A549 (cell line): ENCODE data around the gene ARID1B. TPM values are rescaled to one million over a fixed set of nuclear protein-coding genes. Genes with fewer than 3 reads are reported as not detected.

Experiments used
- ATAC-seq, 2 experiments: fragments of 200-7000 bp in 1 of 2; fragments of >200 bp in 1 of 2; cut with Nextera tagmentation in 1 of 2; cut with Tn5 transposase in 1 of 2; 3 replicates each; pipeline versions ENCODE4 v1.8.0 to v1.9.1; 2018 to 2020; ENCODE audit warnings: mild to moderate bottlenecking in 1 of 2, moderate library complexity in 1 of 2
- CTCF ChIA-PET: fragments of 300-600 bp; sonication (Branson Sonifier 250); formaldehyde crosslinking; extraction: SDS; loops from one replicate; lab custom pipeline; 2021; ENCODE audit warnings: antibody characterized with exemption, inconsistent platforms; lab: Yijun Ruan, JAX
- POLR2A ChIA-PET: fragments of 350-600 bp; formaldehyde crosslinking; extraction: SDS; loops from one replicate; lab custom pipeline; 2021; ENCODE audit warnings: antibody characterized with exemption, inconsistent platforms; lab: Yijun Ruan, JAX
- DNase-seq, 2 experiments: peaks; one replicate each; pipeline versions ENCODE4 v3.0.0 to v3.0.0-alpha.2; 2011 to 2016; ENCODE audit warnings: low read depth in 1 of 2, low spot score in 1 of 2
- FAIRE-seq: peaks from 2 replicates; lab custom pipeline; 2011; peaks lifted over from hg19 to GRCh38; lab: Jason Lieb, UNC
- H3K27ac ChIP-seq, 2 experiments: fragments of >200 bp; sonication (Bioruptor Twin); formaldehyde crosslinking; 3 replicates each; pipeline ENCODE4 v1.5.1; 2016 to 2017
- H3K4me1 ChIP-seq: fragments of >200 bp; sonication (Bioruptor Twin); formaldehyde crosslinking; 3 replicates; pipeline ENCODE4 v1.6.1; 2016
- H3K4me2 ChIP-seq: fragments of >200 bp; sonication (Bioruptor Twin); formaldehyde crosslinking; 3 replicates; pipeline ENCODE4 v1.6.1; 2016
- H3K4me3 ChIP-seq: fragments of >200 bp; sonication (Bioruptor Twin); formaldehyde crosslinking; 3 replicates; pipeline ENCODE4 v1.5.1; 2016
- H3K9me3 ChIP-seq: fragments of >200 bp; sonication (Bioruptor Twin); formaldehyde crosslinking; 3 replicates; pipeline ENCODE4 v1.6.1; 2016
- CBX2 ChIP-seq: fragments of 200-600 bp; sonication (generic); IDR thresholded peaks from 2 replicates; pipeline ENCODE4 v1.6.1; 2016; ENCODE audit warnings: low read depth, mild to moderate bottlenecking, borderline replicate concordance
- CEBPB ChIP-seq, 2 experiments: fragments of >200 bp in 1 of 2; sonication (Bioruptor Twin) in 1 of 2; formaldehyde crosslinking in 1 of 2; IDR thresholded peaks; 2 replicates each; pipeline ENCODE4 v1.6.1; 2012 to 2016
- CHD2 ChIP-seq: fragments of 150-350 bp; IDR thresholded peaks from 2 replicates; pipeline ENCODE4 v1.6.1; 2014; ENCODE audit warnings: low read length; ENCODE audit not compliant: partially characterized antibody
- CHD4 ChIP-seq: fragments of 200-600 bp; sonication (generic); IDR thresholded peaks from 2 replicates; pipeline ENCODE4 v1.6.1; 2016; ENCODE audit warnings: antibody characterized with exemption, mild to moderate bottlenecking, borderline replicate concordance
- EP300 ChIP-seq, 2 experiments: fragments of >200 bp; sonication (Bioruptor Twin); formaldehyde crosslinking; IDR thresholded peaks; 2 replicates in 1 of 2; 3 replicates in 1 of 2; pipeline ENCODE4 v1.6.1; 2016 to 2017
- GATA3 ChIP-seq: IDR thresholded peaks from 2 replicates; pipeline ENCODE4 v1.6.1; 2012; ENCODE audit warnings: borderline replicate concordance
- HEYL ChIP-seq: fragments of 250-450 bp; sonication (Bioruptor Pico); IDR thresholded peaks from 2 replicates; pipeline ENCODE4 v1.8.0; 2021; ENCODE audit warnings: mild to moderate bottlenecking, moderate library complexity
- MAZ ChIP-seq: fragments of 150-350 bp; IDR thresholded peaks from 2 replicates; pipeline ENCODE4 v1.6.1; 2014; ENCODE audit warnings: antibody characterized with exemption, low read depth, low read length, borderline replicate concordance
- MYC ChIP-seq: IDR thresholded peaks from 2 replicates; pipeline ENCODE4 v1.6.1; 2012; ENCODE audit warnings: mild to moderate bottlenecking, inconsistent platforms, low read length, improper control_type of control experiment, borderline replicate concordance
- PHF8 ChIP-seq: fragments of 200-600 bp; sonication (generic); IDR thresholded peaks from 2 replicates; pipeline ENCODE4 v1.6.1; 2016; ENCODE audit warnings: low read depth, mild to moderate bottlenecking, antibody characterized with exemption, moderate library complexity, borderline replicate concordance
- RAD21 ChIP-seq, 2 experiments: fragments of >200 bp in 1 of 2; sonication (Bioruptor Twin) in 1 of 2; formaldehyde crosslinking in 1 of 2; IDR thresholded peaks in 1 of 2; conservative IDR thresholded peaks in 1 of 2; 2 replicates in 1 of 2; 3 replicates in 1 of 2; pipeline ENCODE4 v1.6.1; 2012 to 2018; ENCODE audit warnings: inconsistent platforms in 1 of 2
- RARB ChIP-seq: fragments of 250-450 bp; sonication (Bioruptor Pico); IDR thresholded peaks from 2 replicates; pipeline ENCODE4 v1.8.0; 2021; ENCODE audit warnings: mild to moderate bottlenecking, moderate library complexity
- RFX5 ChIP-seq: fragments of 450-650 bp; IDR thresholded peaks from 2 replicates; pipeline ENCODE4 v1.7.1; 2014; ENCODE audit warnings: antibody characterized with exemption, mild to moderate bottlenecking, moderate library complexity
- RNF2 ChIP-seq: fragments of 200-600 bp; sonication (generic); IDR thresholded peaks from 2 replicates; pipeline ENCODE4 v1.6.1; 2016; ENCODE audit warnings: low read depth, mild to moderate bottlenecking, antibody characterized with exemption, moderate library complexity, borderline replicate concordance
- SREBF2 ChIP-seq: fragments of 450-650 bp; IDR thresholded peaks from 2 replicates; pipeline ENCODE4 v1.6.1; 2014; ENCODE audit warnings: mild to moderate bottlenecking, moderate library complexity
- TFCP2L1 ChIP-seq: fragments of 250-450 bp; sonication (Bioruptor Pico); IDR thresholded peaks from 2 replicates; pipeline ENCODE4 v1.5.0; 2021; ENCODE audit warnings: mild to moderate bottlenecking
- ZFP36 ChIP-seq: fragments of 450-650 bp; IDR thresholded peaks from 2 replicates; pipeline ENCODE4 v1.6.1; 2014; ENCODE audit warnings: borderline replicate concordance; ENCODE audit not compliant: partially characterized antibody
- ZNF302 ChIP-seq: fragments of 250-450 bp; sonication (Bioruptor Pico); IDR thresholded peaks from 2 replicates; pipeline ENCODE4 v1.9.0; 2021; ENCODE audit warnings: inconsistent platforms, mild to moderate bottlenecking, moderate library complexity
- ZSCAN20 ChIP-seq: fragments of 250-450 bp; sonication (Bioruptor Pico); IDR thresholded peaks from 2 replicates; pipeline ENCODE4 v1.8.0; 2022; ENCODE audit warnings: mild to moderate bottlenecking, moderate library complexity
- WGBS: methylation state at CpG from one replicate; pipeline ENCODE4 v1.1.6; 2017; ENCODE audit errors: missing lambda C conversion rate; 5-methylcytosine and 5-hydroxymethylcytosine counted together
- polyA plus RNA-seq, 4 experiments: library from polyadenylated mRNA; depleted of rRNA in 3 of 4; stranded (reverse); fragments of >200 nt; fragmentation: RNase III in 1 of 4; extraction: RNeasy Plus Mini Kit Qiagen cat#74134 plus additional on column Dnase treatment in 1 of 4; gene quantifications; 2 replicates in 3 of 4; 3 replicates in 1 of 4; pipeline ENCODE4 v1.2.3, GENCODE V29; 2011 to 2017
- TF ChIP-seq, protein P1 (sequence below): fragments of 450-650 bp; IDR thresholded peaks from 2 replicates; pipeline ENCODE4 v1.6.1; 2014; ENCODE audit warnings: antibody characterized with exemption
- TF ChIP-seq, protein P2 (sequence below): fragments of >200 bp; sonication (Bioruptor Twin); formaldehyde crosslinking; IDR thresholded peaks from 2 replicates; pipeline ENCODE4 v1.6.1; 2016
- TF ChIP-seq, protein P3 (sequence below): fragments of >200 bp; sonication (Bioruptor Twin); formaldehyde crosslinking; IDR thresholded peaks from 3 replicates; pipeline ENCODE4 v1.5.1; 2016

ARID1B gene
- polyA plus RNA-seq, 2 of the 4 experiments (the other 2 are of a cell fraction) = 13.5 to 16.3 TPM

DNA sequence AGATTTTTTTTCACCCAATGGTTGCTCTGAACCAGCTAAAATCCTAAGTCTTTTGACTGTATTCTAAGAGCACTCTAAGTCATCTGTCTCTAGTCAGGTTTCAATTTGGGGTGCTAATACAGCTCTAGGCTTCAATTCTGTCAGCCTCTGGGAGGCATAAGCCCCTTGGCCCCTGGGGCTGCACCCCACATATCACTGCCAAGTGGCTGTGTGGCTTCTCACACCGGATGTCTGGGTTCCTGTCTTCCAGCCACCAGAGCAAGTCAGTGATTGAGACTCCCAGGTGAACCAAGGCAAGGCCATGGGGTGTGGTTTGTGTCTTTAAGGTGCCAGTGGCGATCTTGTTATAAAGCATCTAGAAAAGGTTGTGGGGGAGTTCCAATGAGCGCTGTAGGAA is 409.6 kb downstream of the ARID1B start:
- 0 out of 3 replicates have a peak overlapping the region, but pooled peaks have one; percentile 18 for H3K4me2 ChIP-seq
- ATAC-seq (no peak), DNase-seq (no peak), FAIRE-seq (no peak)
- CTCF ChIA-PET = interaction anchor here (0.6 to 2.4 kb wide), 4 partner anchors 21 to 152 kb away, joined by 3 to 9 read pairs (median 6); no protein-coding TSS in a partner anchor
- POLR2A ChIA-PET = no interaction called here
- WGBS = 83% methylated on average over 2 of the region's 3 CpGs
- H3K27ac ChIP-seq = no peak overlapping the region
- no peak for TF ChIP-seq EP300 (IDR thresholded peaks at IDR 0.05)
- no peak for TF ChIP-seq MYC
- no peak for TF ChIP-seq PHF8
- TF ChIP-seq HEYL (CRISPR knock-in tag) = no peak
- no peak for TF ChIP-seq SREBF2
- TF ChIP-seq CHD2 = no peak
- no peak for TF ChIP-seq CHD4
- TF ChIP-seq ZFP36 = no peak
- TF ChIP-seq ZSCAN20 (CRISPR knock-in tag) = no peak
- TF ChIP-seq, protein P1, sequence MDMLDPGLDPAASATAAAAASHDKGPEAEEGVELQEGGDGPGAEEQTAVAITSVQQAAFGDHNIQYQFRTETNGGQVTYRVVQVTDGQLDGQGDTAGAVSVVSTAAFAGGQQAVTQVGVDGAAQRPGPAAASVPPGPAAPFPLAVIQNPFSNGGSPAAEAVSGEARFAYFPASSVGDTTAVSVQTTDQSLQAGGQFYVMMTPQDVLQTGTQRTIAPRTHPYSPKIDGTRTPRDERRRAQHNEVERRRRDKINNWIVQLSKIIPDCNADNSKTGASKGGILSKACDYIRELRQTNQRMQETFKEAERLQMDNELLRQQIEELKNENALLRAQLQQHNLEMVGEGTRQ = no peak
- no peak for TF ChIP-seq RFX5
- no peak for TF ChIP-seq MAZ
- no peak for TF ChIP-seq CEBPB (IDR thresholded peaks at IDR 0.05)
- TF ChIP-seq TFCP2L1 (CRISPR knock-in tag) = no peak
- TF ChIP-seq RNF2 = no peak
- no peak for TF ChIP-seq ZNF302
- TF ChIP-seq, all 56 proteins: peak for 0
- no peaks in the 10 kb centered on the region for H3K9me3 ChIP-seq
- H3K4me1 ChIP-seq = peaks cover 14% of the 10 kb centered on the region
- no peak overlapping the region for H3K4me3 ChIP-seq

DNA sequence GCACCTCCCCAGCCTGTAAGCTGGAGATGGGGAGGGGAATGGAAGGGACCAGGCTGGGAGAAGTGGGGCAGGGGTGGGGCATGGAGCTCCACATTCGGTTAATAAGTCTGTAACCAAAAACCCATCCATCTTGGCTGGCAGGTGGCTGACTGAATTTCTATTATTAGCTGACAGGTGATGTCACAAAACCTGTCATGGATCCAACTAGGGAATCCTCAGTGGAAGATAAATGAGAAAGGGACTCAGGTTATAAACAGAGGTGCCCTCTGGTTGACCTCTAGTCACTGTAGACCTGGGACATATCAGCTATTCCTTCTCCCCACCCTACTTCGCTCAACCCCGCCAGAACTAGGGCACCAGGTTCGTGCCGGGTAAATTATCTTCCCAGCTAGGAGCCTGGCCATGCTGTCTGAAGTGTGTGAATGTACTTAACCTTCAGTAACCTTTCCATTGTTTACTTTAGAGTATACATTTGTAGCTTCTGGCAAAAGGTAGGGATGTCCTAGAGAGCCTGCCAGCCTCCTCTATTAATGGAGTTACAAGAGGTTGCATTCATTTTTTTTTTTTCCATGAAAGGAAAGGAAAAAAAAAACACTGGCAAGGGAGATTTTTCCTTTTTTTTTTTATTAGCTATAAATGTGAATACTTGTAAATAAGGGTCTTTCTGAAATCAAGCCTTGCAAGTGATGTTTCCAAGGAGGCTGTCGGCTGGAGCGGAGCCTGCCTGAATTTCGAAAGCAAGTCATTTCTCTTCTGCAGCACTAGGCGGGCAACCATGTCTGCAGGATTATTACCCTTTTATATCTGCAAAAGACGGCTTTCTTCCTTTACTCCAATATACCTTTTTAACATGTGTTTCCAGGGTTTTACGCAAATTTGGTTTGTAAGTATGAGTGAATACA is 410.3 kb downstream of the ARID1B start:
- Histone ChIP-seq H3K27ac (no peak overlapping the region), H3K4me2 (0 out of 3 replicates have a peak overlapping the region, but pooled peaks have one; percentile 18), H3K9me3 (no peaks in the 10 kb centered on the region), H3K4me1 (peaks cover 9% of the 10 kb centered on the region; the same call in 2 of the 3 replicates), H3K4me3 (no peak overlapping the region)
- ATAC-seq = no peak
- DNase-seq = no peak
- ChIA-PET CTCF (interaction anchor here (0.6 to 1.2 kb wide), 2 partner anchors 22 to 153 kb away, joined by 3 to 8 read pairs; no protein-coding TSS in a partner anchor), POLR2A (no interaction called here)
- 74% methylated on average over 11 of the region's 11 CpGs for whole genome bisulfite sequencing
- no peak for FAIRE-seq
- no peak for TF ChIP-seq RAD21 (conservative IDR thresholded peaks at IDR 0.05 in 1 of 2, IDR thresholded peaks at IDR 0.05 in 1 of 2)
- TF ChIP-seq CBX2 = no peak
- TF ChIP-seq GATA3 = no peak
- TF ChIP-seq, protein P2, sequence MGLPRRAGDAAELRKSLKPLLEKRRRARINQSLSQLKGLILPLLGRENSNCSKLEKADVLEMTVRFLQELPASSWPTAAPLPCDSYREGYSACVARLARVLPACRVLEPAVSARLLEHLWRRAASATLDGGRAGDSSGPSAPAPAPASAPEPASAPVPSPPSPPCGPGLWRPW = no peak
- TF ChIP-seq, protein P3, sequence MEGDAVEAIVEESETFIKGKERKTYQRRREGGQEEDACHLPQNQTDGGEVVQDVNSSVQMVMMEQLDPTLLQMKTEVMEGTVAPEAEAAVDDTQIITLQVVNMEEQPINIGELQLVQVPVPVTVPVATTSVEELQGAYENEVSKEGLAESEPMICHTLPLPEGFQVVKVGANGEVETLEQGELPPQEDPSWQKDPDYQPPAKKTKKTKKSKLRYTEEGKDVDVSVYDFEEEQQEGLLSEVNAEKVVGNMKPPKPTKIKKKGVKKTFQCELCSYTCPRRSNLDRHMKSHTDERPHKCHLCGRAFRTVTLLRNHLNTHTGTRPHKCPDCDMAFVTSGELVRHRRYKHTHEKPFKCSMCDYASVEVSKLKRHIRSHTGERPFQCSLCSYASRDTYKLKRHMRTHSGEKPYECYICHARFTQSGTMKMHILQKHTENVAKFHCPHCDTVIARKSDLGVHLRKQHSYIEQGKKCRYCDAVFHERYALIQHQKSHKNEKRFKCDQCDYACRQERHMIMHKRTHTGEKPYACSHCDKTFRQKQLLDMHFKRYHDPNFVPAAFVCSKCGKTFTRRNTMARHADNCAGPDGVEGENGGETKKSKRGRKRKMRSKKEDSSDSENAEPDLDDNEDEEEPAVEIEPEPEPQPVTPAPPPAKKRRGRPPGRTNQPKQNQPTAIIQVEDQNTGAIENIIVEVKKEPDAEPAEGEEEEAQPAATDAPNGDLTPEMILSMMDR = no peak
- no peak for TF ChIP-seq RFX5
- TF ChIP-seq RARB (CRISPR knock-in tag) = no peak
- TF ChIP-seq CEBPB (IDR thresholded peaks at IDR 0.05) = no peak
- no peak for TF ChIP-seq SREBF2
